ENCODE measurements around the gene TMEM185B. TPM values are rescaled to one million over a fixed set of nuclear protein-coding genes. Genes with fewer than 3 reads are reported as not detected.
A peak's percentile ranks its signal among the peaks of the same experiment; 100 is the strongest.
"Not testable (repeated sequence)": the region's sequence is repeated elsewhere in the genome, so short reads cannot be mapped to it uniquely, and the experiment has no call there.

Gene TMEM185B
- total RNA-seq, 1 experiment from 2014 or later: 1.6 TPM

DNA sequence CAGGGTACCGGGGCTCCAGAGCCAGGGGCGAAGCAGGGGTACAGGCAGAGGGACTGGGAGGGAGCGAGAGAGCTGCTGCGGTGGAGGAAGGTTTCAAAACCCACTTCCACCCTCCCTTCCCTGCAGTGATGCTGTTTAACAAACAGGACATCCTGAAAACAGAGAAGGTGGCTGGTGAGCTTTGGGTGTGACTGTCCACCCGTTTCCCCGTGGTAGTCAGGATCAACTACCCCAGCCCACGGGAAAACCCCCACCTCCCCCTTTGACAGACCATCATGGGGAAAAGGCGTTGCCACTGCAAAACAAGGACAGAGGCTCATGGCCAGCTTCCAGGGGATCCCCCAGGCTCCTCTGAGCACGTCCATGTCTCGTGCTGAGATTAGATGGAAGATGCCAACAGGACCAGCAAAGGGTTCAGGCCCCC, 12.9 kb downstream of the TMEM185B start:
- no peaks in the 10 kb centered on the region for H3K4me1 ChIP-seq
- H3K27me3 ChIP-seq: no peaks in the 10 kb centered on the region
- H3K4me3 ChIP-seq: no peak overlapping the region
- H3K27ac ChIP-seq: no peak overlapping the region
- H3K36me3 ChIP-seq: no peaks in the 10 kb centered on the region
- H3K9me3 ChIP-seq (replicated peaks): no peaks in the 10 kb centered on the region
- no peak for DNase-seq

DNA sequence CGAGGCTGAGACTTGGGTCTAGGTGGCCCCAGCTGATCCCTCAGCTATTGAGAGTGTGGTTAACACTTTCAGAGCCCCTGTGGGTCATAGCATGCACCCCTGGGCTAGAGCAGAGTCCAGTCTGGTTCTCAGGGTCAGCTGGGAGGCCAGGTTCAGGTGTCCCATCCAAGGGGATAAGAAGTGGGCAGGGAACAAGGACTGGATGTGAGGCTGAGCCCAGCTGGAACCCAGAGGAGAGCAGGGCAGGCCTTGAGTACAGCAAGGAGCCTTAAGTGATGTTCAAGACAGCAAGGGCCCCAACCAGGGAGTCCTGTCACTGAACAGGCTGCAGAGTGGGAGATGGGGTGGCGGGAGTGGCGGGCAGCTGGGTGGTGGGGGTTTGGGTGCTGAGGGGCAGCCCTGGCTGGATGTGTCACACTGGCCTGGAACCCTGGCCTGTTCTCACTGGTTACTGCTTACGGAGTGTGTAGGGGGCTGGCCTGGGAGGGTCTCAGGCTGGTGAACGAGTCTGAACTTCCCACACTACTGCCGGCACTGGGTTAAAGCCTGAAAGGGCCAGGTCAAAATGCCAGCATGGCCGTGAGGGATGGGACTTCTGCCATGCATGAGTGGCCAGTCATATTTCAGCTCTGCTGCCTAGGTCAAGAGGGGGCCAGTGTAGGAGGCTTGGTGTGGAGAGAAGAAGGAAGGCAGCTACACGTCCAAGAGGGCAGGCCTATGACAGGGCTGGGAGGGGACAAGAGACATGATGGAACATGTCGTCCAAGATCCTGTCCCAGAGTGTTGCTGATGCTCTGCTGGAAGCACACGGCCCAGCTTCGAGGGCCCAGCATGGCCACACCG, 13.6 kb downstream of the TMEM185B start:
- H3K27me3 ChIP-seq: no peaks in the 10 kb centered on the region
- H3K9me3 ChIP-seq (replicated peaks): no peaks in the 10 kb centered on the region
- H3K27ac ChIP-seq: no peak overlapping the region
- H3K4me3 ChIP-seq: no peak overlapping the region
- DNase-seq: no peak
- no peaks in the 10 kb centered on the region for H3K36me3 ChIP-seq
- no peaks in the 10 kb centered on the region for H3K4me1 ChIP-seq

GRCh38 chr2:120208381-120209353, 14.5 kb downstream of the TMEM185B start:
- no peaks in the 10 kb centered on the region for H3K4me1 ChIP-seq
- H3K27ac ChIP-seq: no peak overlapping the region
- no peaks in the 10 kb centered on the region for H3K9me3 ChIP-seq (replicated peaks)
- H3K4me3 ChIP-seq: no peak overlapping the region
- no peak for DNase-seq
- H3K36me3 ChIP-seq: no peaks in the 10 kb centered on the region
- H3K27me3 ChIP-seq: no peaks in the 10 kb centered on the region

DNA sequence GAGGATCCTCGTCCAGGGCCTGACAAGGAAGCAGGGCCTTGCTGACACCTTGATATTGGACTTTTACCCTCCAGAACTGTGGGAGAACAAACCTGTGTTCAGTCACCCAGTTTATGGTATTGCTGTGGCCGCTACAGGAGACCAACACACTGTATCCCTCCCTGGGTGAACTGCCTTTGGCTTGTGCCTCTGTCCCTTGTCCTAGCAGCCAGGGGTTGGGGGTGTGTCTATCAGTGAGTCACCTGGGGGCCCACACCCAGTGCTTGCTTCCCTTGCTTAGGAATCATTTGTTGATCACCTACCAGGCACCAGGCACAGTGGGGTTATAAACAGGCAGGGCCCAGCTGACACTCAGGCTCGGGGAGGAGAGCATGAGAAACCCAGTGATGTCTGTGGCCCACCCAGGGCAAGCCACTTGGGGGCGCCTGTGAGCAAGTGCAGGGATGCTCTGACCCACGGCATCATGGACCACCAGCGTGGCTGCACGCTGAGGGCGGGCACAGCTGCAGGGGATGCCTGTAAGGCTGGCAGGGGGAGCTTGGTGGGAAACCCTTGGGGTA, 17.1 kb downstream of the TMEM185B start:
- Histone ChIP-seq H3K27ac (no peak overlapping the region), H3K4me1 (no peaks in the 10 kb centered on the region), H3K4me3 (no peak overlapping the region), H3K27me3 (no peaks in the 10 kb centered on the region), H3K36me3 (no peaks in the 10 kb centered on the region), H3K9me3 (replicated peaks) (no peaks in the 10 kb centered on the region)
- DNase-seq: peak; percentile 49 to 70

- H3K4me3 ChIP-seq: no peak overlapping the region
- no peaks in the 10 kb centered on the region for H3K4me1 ChIP-seq
- DNase-seq: no peak
- H3K36me3 ChIP-seq: no peaks in the 10 kb centered on the region
- no peak overlapping the region for H3K27ac ChIP-seq
- no peaks in the 10 kb centered on the region for H3K27me3 ChIP-seq
- H3K9me3 ChIP-seq (replicated peaks): no peaks in the 10 kb centered on the region
Measured at GRCh38 chr2:120204945-120205670, 18.1 kb downstream of the TMEM185B start.

DNA sequence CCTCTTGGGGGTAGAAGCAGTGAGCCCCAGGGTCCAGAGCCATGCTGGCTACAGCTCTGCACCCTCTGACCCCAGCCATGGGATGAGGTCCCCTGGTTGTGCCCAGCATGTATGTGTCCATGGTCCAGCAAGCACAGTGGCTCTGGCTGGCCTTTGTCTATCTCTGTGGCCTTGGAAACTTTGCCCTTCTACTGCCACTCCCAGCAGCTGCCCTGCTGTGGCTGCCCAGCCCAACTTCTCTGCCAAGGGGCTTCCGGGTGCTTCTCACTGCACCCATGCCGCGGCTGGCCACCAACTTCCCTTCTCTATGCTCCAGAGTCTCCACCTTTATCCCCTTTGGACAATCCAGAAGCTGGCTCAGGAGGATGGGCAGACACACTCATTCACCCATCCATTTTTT, 18.8 kb downstream of the TMEM185B start:
- no peak for DNase-seq
- H3K36me3 ChIP-seq: no peaks in the 10 kb centered on the region

GRCh38 chr2:120204022-120204405, 19.2 kb downstream of the TMEM185B start:
- no peak overlapping the region for H3K27ac ChIP-seq
- peak in 1 of 2 experiments; percentile 27 for DNase-seq

More for the DNA sequence above, 18.8 kb downstream of the TMEM185B start:
- Histone ChIP-seq H3K9me3 (replicated peaks) (no peaks in the 10 kb centered on the region), H3K27ac (no peak overlapping the region), H3K4me1 (no peaks in the 10 kb centered on the region), H3K27me3 (no peaks in the 10 kb centered on the region), H3K4me3 (no peak overlapping the region)

GRCh38 chr2:120203251-120204021, 19.8 kb downstream of the TMEM185B start:
- DNase-seq: no peak
- Histone ChIP-seq H3K4me1 (no peaks in the 10 kb centered on the region), H3K27ac (no peak overlapping the region), H3K36me3 (no peaks in the 10 kb centered on the region), H3K9me3 (replicated peaks) (no peaks in the 10 kb centered on the region), H3K4me3 (no peak overlapping the region), H3K27me3 (no peaks in the 10 kb centered on the region)

More at GRCh38 chr2:120204022-120204405, 19.2 kb downstream of the TMEM185B start:
- Histone ChIP-seq H3K9me3 (replicated peaks) (no peaks in the 10 kb centered on the region), H3K4me1 (no peaks in the 10 kb centered on the region), H3K27me3 (no peaks in the 10 kb centered on the region), H3K36me3 (no peaks in the 10 kb centered on the region), H3K4me3 (no peak overlapping the region)

- H3K36me3 ChIP-seq; DNase-seq; H3K4me3 ChIP-seq; H3K27me3 ChIP-seq; H3K4me1 ChIP-seq; H3K9me3 ChIP-seq (replicated peaks); H3K27ac ChIP-seq: not testable (repeated sequence)
Measured at GRCh38 chr2:120199817-120200459, 23.3 kb downstream of the TMEM185B start.

DNA sequence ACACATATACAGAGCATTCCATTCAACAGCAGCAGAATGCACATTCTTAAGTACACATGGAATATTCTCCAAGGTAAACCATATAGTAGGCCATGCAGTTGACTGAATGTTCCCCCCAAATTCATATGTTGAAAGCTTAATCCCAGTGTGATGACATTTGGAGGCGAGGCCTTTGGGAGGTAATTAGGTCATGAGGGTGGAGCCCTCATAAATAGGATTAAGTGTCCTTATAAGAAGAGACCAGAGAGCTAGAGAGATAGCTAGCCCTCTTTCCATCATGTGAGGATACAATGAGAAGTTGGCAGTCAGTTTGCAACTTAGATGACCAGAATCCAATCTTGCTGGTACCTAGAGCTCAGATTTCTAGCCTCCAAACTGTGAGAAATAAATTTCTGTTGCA, 27.6 kb downstream of the TMEM185B start:
- no peaks in the 10 kb centered on the region for H3K4me1 ChIP-seq
- no peak for DNase-seq
- no peak overlapping the region for H3K27ac ChIP-seq
- no peak overlapping the region for H3K4me3 ChIP-seq
- H3K27me3 ChIP-seq: no peaks in the 10 kb centered on the region
- H3K9me3 ChIP-seq (replicated peaks): no peaks in the 10 kb centered on the region
- H3K36me3 ChIP-seq: no peaks in the 10 kb centered on the region

DNA sequence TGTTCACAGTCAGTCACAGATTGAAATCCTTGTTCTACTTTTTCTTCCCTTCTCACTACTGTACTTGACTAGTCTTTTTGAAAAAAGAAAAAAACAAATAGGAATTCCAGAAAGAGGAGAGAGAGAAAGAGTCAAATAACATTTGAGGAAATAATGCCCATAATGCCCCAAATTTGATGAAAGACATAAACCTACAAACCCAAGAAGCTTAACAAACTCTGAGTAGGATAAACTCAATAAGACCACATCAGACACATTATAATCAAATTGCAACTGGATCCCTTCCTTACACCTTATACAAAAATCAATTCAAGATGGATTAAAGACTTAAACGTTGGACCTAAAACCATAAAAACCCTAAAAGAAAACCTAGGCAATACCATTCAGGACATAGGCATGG, 30.9 kb downstream of the TMEM185B start:
- no peak for DNase-seq
- Histone ChIP-seq H3K4me3 (no peak overlapping the region), H3K4me1 (no peaks in the 10 kb centered on the region), H3K27ac (no peak overlapping the region), H3K36me3 (no peaks in the 10 kb centered on the region), H3K27me3 (no peaks in the 10 kb centered on the region), H3K9me3 (replicated peaks) (no peaks in the 10 kb centered on the region)

DNA sequence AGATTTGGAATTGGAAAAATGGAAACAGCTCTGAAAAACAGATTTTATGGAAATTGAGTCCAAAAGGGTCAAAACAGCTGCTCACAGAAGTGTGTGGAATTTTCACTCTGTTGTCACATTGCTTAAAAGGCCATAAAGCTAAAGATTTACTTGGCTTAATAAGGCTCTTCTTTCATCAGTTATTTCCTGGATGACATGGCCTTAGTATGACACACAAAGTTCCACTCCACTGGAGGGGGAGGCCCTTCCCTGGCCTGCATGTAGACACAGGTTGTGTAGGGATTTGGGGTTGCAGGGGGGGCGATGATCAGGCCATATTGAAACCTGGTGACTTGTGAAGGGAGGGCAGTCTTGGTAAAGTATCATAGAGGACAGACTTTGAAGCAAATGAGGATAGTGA, 34.0 kb downstream of the TMEM185B start:
- H3K27ac ChIP-seq: no peak overlapping the region
- H3K4me3 ChIP-seq: no peak overlapping the region
- H3K9me3 ChIP-seq (replicated peaks): no peaks in the 10 kb centered on the region
- H3K4me1 ChIP-seq: no peaks in the 10 kb centered on the region
- H3K27me3 ChIP-seq: no peaks in the 10 kb centered on the region
- DNase-seq: no peak
- no peaks in the 10 kb centered on the region for H3K36me3 ChIP-seq

DNA sequence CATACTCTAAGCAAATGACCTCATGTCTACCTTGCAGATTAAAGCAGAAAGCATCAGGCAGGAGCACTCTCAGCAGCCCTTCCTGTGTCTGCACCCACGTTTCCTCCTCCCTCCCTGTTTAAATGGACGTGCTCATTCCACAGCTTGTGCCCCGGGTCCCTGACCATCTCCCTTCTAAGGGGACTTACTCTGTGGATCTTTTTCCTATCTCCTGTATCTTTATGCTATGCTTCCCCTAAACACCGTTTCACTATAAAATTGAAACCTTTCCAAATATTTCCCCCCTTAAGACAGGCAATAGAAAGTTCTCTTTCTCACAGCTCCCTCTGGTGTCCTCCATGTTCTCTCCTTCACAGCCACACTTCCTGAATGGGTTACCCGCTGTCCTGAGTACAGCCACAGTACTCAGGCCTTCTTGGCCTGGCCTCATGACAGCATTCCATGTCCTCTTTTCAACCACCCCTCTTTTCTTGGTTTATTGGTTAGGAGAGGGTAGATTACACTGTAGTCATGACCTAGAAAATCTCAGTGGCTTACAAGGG, 41.1 kb downstream of the TMEM185B start:
- Histone ChIP-seq H3K36me3 (no peaks in the 10 kb centered on the region), H3K27ac (no peak overlapping the region), H3K4me1 (no peaks in the 10 kb centered on the region), H3K27me3 (no peaks in the 10 kb centered on the region), H3K4me3 (no peak overlapping the region), H3K9me3 (replicated peaks) (no peaks in the 10 kb centered on the region)
- DNase-seq: no peak
